Common myeloid progenitor, CD34-positive (primary cell): ENCODE measurements around the gene STRIP1.
"Not testable (repeated sequence)": the region's sequence is repeated elsewhere in the genome, so short reads cannot be mapped to it uniquely, and the experiment has no call there.

Experiments used
- CTCF ChIA-PET: fragments of 350-600 bp; sonication (Branson Sonifier 250); formaldehyde crosslinking; loops from one replicate; lab custom pipeline; 2021; ENCODE audit warnings: antibody characterized with exemption; lab: Charles Lee
- POLR2A ChIA-PET: fragments of 350-600 bp; sonication (Branson Sonifier 250); formaldehyde crosslinking; loops from one replicate; lab custom pipeline; 2021; ENCODE audit warnings: antibody characterized with exemption; lab: Charles Lee
- DNase-seq, 3 donors: peaks; one replicate each; pipeline versions ENCODE4 v3.0.0 to v3.0.0-alpha.2; 2013
- H3K27ac ChIP-seq, 2 experiments: 1 replicate in 1 of 2; 2 replicates in 1 of 2; pipeline ENCODE4 v1.7.0; 2013; ENCODE audit warnings: inconsistent platforms in 2 of 2, low read length in 2 of 2, mild to moderate bottlenecking in 2 of 2, low read depth in 1 of 2, moderate library complexity in 1 of 2; ENCODE audit not compliant: severe bottlenecking in 2 of 2, insufficient read depth in 1 of 2, poor library complexity in 1 of 2
- H3K27me3 ChIP-seq, 5 experiments: replicated peaks in 2 of 5; 1 replicate in 3 of 5; 2 replicates in 2 of 5; pipeline versions ENCODE4 v1.6.1 to v1.7.0; 2013; ENCODE audit warnings: low read length in 4 of 5, mild to moderate bottlenecking in 2 of 5, moderate library complexity in 2 of 5, inconsistent platforms in 1 of 5; ENCODE audit not compliant: insufficient read depth in 5 of 5, control insufficient read depth in 4 of 5
- H3K36me3 ChIP-seq, 4 experiments: 1 replicate in 2 of 4; 2 replicates in 2 of 4; pipeline versions ENCODE4 v1.6.1 to v1.7.0; 2013; ENCODE audit warnings: low read length in 3 of 4, control low read depth in 1 of 4, mild to moderate bottlenecking in 1 of 4; ENCODE audit not compliant: control insufficient read depth in 4 of 4, insufficient read depth in 4 of 4
- H3K4me1 ChIP-seq, 4 experiments: 1 replicate in 3 of 4; 2 replicates in 1 of 4; pipeline versions ENCODE4 v1.6.1 to v1.7.1; 2013; ENCODE audit warnings: low read length in 3 of 4, mild to moderate bottlenecking in 3 of 4, control low read depth in 1 of 4, inconsistent platforms in 1 of 4, moderate library complexity in 1 of 4; ENCODE audit not compliant: control insufficient read depth in 4 of 4, insufficient read depth in 4 of 4; ENCODE audit errors: control extremely low read depth in 1 of 4
- H3K4me3 ChIP-seq, 7 experiments: 1 replicate in 4 of 7; 2 replicates in 3 of 7; pipeline versions ENCODE4 v1.5.1 to v1.7.0; 2013; ENCODE audit warnings: mild to moderate bottlenecking in 7 of 7, low read length in 6 of 7, moderate library complexity in 6 of 7, inconsistent platforms in 2 of 7, low read depth in 2 of 7, control low read depth in 1 of 7; ENCODE audit not compliant: insufficient read depth in 4 of 7, control insufficient read depth in 1 of 7; ENCODE audit errors: extremely low read depth in 1 of 7
- H3K9me3 ChIP-seq, 5 experiments: 1 replicate in 4 of 5; 2 replicates in 1 of 5; pipeline versions ENCODE4 v1.6.1 to v1.7.1; 2013; ENCODE audit warnings: low read length in 4 of 5, mild to moderate bottlenecking in 2 of 5, inconsistent platforms in 1 of 5, low read depth in 1 of 5, moderate library complexity in 1 of 5; ENCODE audit not compliant: control insufficient read depth in 4 of 5, insufficient read depth in 2 of 5; ENCODE audit errors: control extremely low read depth in 1 of 5
- WGBS: methylation state at CpG from one replicate; pipeline ENCODE4 v1.1.5; 2013; ENCODE audit not compliant: insufficient coverage; 5-methylcytosine and 5-hydroxymethylcytosine counted together

Gene STRIP1

GRCh38 chr1:110069404-110070281, 35.2 kb downstream of the STRIP1 start:
- H3K4me3 ChIP-seq: peak overlapping the region in 4 of 7 experiments; percentile 15 to 55 (median 42)
- H3K27me3 ChIP-seq: peaks cover 8 to 94% (median 62%) of the 10 kb centered on the region in 5 experiments
- peaks cover 0 to 36% (median 22%) of the 10 kb centered on the region in 4 experiments for H3K4me1 ChIP-seq
- H3K9me3 ChIP-seq: no peaks in the 10 kb centered on the region
- WGBS: 5% methylated on average over 54 of the region's 64 CpGs
- no peaks in the 10 kb centered on the region for H3K36me3 ChIP-seq
- ChIA-PET POLR2A (no interaction called here), CTCF (interaction anchor here (0.9 to 1.4 kb wide), 3 partner anchors 10 to 19 kb away, joined by 3 to 6 read pairs (median 5); no protein-coding TSS in a partner anchor)
- peak; percentile 18 to 67 (median 60) for DNase-seq
- no peak overlapping the region for H3K27ac ChIP-seq

- DNase-seq: peak in 1 of 3 donors; percentile 13
- Histone ChIP-seq H3K36me3 (no peaks in the 10 kb centered on the region), H3K9me3 (no peaks in the 10 kb centered on the region), H3K27me3 (peaks cover 8 to 94% (median 61%) of the 10 kb centered on the region in 5 experiments), H3K4me3 (peak overlapping the region in 4 of 7 experiments; percentile 15 to 55 (median 42)), H3K4me1 (peaks cover 0 to 36% (median 22%) of the 10 kb centered on the region in 4 experiments), H3K27ac (no peak overlapping the region)
- CTCF ChIA-PET: interaction anchor here (1.4 to 10.2 kb wide), 3 partner anchors 11 to 36 kb away, joined by 6 to 58 read pairs (median 6); no protein-coding TSS in a partner anchor
- POLR2A ChIA-PET: no interaction called here
- under 1% methylated on average over 36 of the region's 52 CpGs for WGBS
Observed at GRCh38 chr1:110070282-110070669, 35.9 kb downstream of the STRIP1 start.

DNA sequence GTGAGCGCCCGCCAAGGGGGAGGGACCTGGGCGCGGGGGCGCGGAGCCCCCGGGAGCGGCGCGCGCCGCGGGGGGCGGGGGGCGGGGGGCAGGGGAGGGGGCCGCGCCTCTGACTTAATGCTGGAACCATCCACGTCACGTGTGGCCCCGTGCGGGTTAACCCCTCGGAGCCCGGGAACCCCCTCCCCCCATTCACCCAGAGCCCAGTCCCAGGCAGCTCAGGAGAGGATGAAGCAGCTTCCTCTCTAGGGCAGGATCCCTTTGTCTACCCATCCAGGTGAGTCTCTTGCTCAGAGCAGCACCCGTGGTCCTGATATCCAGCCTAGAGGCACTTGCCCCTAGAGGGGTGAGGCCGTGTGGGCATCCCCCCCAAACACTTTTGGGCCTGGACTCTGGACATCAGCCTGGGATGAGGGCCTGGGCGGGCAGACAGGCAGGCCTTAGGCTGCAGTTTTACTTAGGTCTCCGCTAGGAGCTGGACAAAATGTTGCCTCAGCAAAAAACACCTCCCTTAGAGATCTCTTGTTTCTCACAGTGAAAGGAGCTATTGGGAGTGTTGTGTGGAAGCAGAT, 36.3 kb downstream of the STRIP1 start, which contains the start of gene ALX3:
Gene ALX3, minus strand, starts transcription at position 2 of the 572 bp plus-strand sequence. CDS start 60 bp downstream, outside the sequence.
- Histone ChIP-seq H3K27ac (no peak within 1 kb of the TSS), H3K36me3 (no peaks in the 10 kb centered on the region), H3K4me1 (peaks cover 0 to 36% (median 22%) of the 10 kb centered on the region in 4 experiments), H3K4me3 (peak within 1 kb of the TSS in 4 of 7 experiments; percentile 15 to 55 (median 42)), H3K9me3 (no peaks in the 10 kb centered on the region), H3K27me3 (peaks cover 8 to 92% (median 58%) of the 10 kb centered on the region in 5 experiments)
- CTCF ChIA-PET: interaction anchor here (1.0 to 10.2 kb wide), 9 partner anchors 10 to 36 kb away, joined by 3 to 58 read pairs (median 5); partner anchors contain the start of gene STRIP1
- POLR2A ChIA-PET: no interaction called here
- DNase-seq: no peak
- WGBS: 29% methylated on average over 1 of the region's 27 CpGs

GRCh38 chr1:110074166-110074565, 39.7 kb downstream of the STRIP1 start:
- POLR2A ChIA-PET: no interaction called here

GRCh38 chr1:110076789-110077500, 42.5 kb downstream of the STRIP1 start:
- no peaks in the 10 kb centered on the region for H3K9me3 ChIP-seq
- H3K27ac ChIP-seq: no peak overlapping the region
- H3K36me3 ChIP-seq: no peaks in the 10 kb centered on the region
- peaks cover 8 to 50% (median 41%) of the 10 kb centered on the region in 5 experiments for H3K27me3 ChIP-seq
- POLR2A ChIA-PET: no interaction called here
- CTCF ChIA-PET: interaction anchor here (1.4 to 10.2 kb wide), 7 partner anchors 10 to 40 kb away, joined by 3 to 58 read pairs (median 7); no protein-coding TSS in a partner anchor
- 100% methylated on average over 1 of the region's 3 CpGs for WGBS
- H3K4me1 ChIP-seq: peaks cover 0 to under 1% (median 0%) of the 10 kb centered on the region in 4 experiments
- DNase-seq: no peak
- no peak overlapping the region for H3K4me3 ChIP-seq

More at GRCh38 chr1:110074166-110074565, 39.7 kb downstream of the STRIP1 start:
- 86% methylated on average over 1 of the region's 4 CpGs for WGBS
- Histone ChIP-seq H3K4me1 (peaks cover 0 to 18% (median 8%) of the 10 kb centered on the region in 4 experiments), H3K9me3 (no peaks in the 10 kb centered on the region), H3K27ac (no peak overlapping the region), H3K36me3 (no peaks in the 10 kb centered on the region), H3K4me3 (no peak overlapping the region), H3K27me3 (peaks cover 8 to 65% (median 52%) of the 10 kb centered on the region in 5 experiments)
- CTCF ChIA-PET: interaction anchor here (10.2 kb wide), 1 partner anchor 16 kb away, joined by 58 read pairs; no protein-coding TSS in a partner anchor
- DNase-seq: no peak

- WGBS: 100% methylated on average over 2 of the region's 2 CpGs
- H3K9me3 ChIP-seq, H3K27ac ChIP-seq, H3K4me3 ChIP-seq, DNase-seq, POLR2A ChIA-PET, H3K36me3 ChIP-seq: not testable (repeated sequence)
- peaks cover 0 to 18% (median 16%) of the 10 kb centered on the region in 4 experiments for H3K4me1 ChIP-seq
- CTCF ChIA-PET: interaction anchor here (1.5 to 10.2 kb wide), 2 partner anchors 9 to 10 kb away, joined by 6 to 58 read pairs; partner anchors contain the start of gene ALX3
- peaks cover 10 to 56% (median 39%) of the 10 kb centered on the region in 5 experiments for H3K27me3 ChIP-seq
Observed at GRCh38 chr1:110079995-110080394, 45.6 kb downstream of the STRIP1 start.
